ENCODE measurements around the gene EFHC1. TPM values are rescaled to one million over a fixed set of nuclear protein-coding genes. Genes with fewer than 3 reads are reported as not detected.
A peak's percentile ranks its signal among the peaks of the same experiment; 100 is the strongest.

The EFHC1 gene
- total RNA-seq, 6 experiments from 2014 or later, result 3.6 to 10.4 (median 6.0) TPM

- H3K27me3 ChIP-seq, result no peaks in the 10 kb centered on the region
- H3K27ac ChIP-seq, result no peak overlapping the region
- intact Hi-C loops (cut with DNase I), result no loop called here
- peaks cover 0 to 36% (median 15%) of the 10 kb centered on the region in 4 donors for H3K4me1 ChIP-seq
- WGBS (ENCODE audit: insufficient coverage, low coverage, low lambda C conversion rate, missing lambda C conversion rate), result 60% methylated on average over 4 of the region's 8 CpGs
- TF ChIP-seq, protein P1, sequence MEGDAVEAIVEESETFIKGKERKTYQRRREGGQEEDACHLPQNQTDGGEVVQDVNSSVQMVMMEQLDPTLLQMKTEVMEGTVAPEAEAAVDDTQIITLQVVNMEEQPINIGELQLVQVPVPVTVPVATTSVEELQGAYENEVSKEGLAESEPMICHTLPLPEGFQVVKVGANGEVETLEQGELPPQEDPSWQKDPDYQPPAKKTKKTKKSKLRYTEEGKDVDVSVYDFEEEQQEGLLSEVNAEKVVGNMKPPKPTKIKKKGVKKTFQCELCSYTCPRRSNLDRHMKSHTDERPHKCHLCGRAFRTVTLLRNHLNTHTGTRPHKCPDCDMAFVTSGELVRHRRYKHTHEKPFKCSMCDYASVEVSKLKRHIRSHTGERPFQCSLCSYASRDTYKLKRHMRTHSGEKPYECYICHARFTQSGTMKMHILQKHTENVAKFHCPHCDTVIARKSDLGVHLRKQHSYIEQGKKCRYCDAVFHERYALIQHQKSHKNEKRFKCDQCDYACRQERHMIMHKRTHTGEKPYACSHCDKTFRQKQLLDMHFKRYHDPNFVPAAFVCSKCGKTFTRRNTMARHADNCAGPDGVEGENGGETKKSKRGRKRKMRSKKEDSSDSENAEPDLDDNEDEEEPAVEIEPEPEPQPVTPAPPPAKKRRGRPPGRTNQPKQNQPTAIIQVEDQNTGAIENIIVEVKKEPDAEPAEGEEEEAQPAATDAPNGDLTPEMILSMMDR (IDR thresholded peaks at IDR 0.05), result no peak
- no peak for TF ChIP-seq POLR2A (IDR thresholded peaks at IDR 0.05)
- H3K36me3 ChIP-seq, result no peaks in the 10 kb centered on the region
- H3K9me3 ChIP-seq, result no peaks in the 10 kb centered on the region
- ATAC-seq (no peak), DNase-seq (no peak)
- no peak overlapping the region for H3K4me3 ChIP-seq
These were observed 150.2 kb downstream of the EFHC1 start for GRCh38 chr6:52570291-52570700.

- no peak overlapping the region for H3K27ac ChIP-seq
- peaks cover 0 to 35% (median 14%) of the 10 kb centered on the region in 4 donors for H3K4me1 ChIP-seq
- TF ChIP-seq, protein P1 (IDR thresholded peaks at IDR 0.05), result no peak
- no peak for TF ChIP-seq POLR2A (IDR thresholded peaks at IDR 0.05)
- H3K27me3 ChIP-seq, result no peaks in the 10 kb centered on the region
- no peaks in the 10 kb centered on the region for H3K9me3 ChIP-seq
- ATAC-seq, result no peak
- no peak for DNase-seq
- intact Hi-C loops (cut with DNase I), result no loop called here
- no peak overlapping the region for H3K4me3 ChIP-seq
- H3K36me3 ChIP-seq, result no peaks in the 10 kb centered on the region
- WGBS (ENCODE audit: insufficient coverage, low coverage, low lambda C conversion rate, missing lambda C conversion rate), result 87% methylated on average over 8 of the region's 10 CpGs
These were observed 151.1 kb downstream of the EFHC1 start for GRCh38 chr6:52571099-52571755.

DNA sequence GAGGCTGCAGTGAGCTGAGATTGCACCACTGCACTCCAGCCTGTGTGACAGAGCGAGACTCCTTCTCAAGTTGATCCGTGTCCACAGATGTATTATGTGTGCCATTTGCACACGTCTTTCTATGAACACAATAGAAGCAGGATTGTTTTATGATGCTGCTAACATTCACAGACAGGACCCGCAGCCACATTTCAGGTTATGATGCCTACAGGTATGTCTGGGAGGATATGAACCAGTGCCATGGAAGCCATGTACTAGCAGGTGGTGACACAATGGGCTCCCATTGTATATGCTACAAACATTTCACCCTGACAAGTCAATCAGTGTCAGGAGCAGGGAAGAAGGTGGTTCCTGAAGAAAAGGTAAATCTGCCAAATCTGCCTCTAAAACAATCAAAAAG lies 152.4 kb downstream of the EFHC1 start:
- WGBS (ENCODE audit: insufficient coverage, low coverage, low lambda C conversion rate, missing lambda C conversion rate), result 80% methylated on average over 1 of the region's 4 CpGs
- TF ChIP-seq, protein P1 (IDR thresholded peaks at IDR 0.05), result no peak
- TF ChIP-seq POLR2A (IDR thresholded peaks at IDR 0.05), result no peak
- H3K4me1 ChIP-seq, result peaks cover 0 to 24% (median 7%) of the 10 kb centered on the region in 4 donors
- H3K4me3 ChIP-seq, result no peak overlapping the region
- no peak for DNase-seq
- intact Hi-C loops (cut with DNase I), result no loop called here
- H3K27ac ChIP-seq, result peak overlapping the region in 1 of 3 donors; percentile 13
- no peaks in the 10 kb centered on the region for H3K9me3 ChIP-seq
- no peak for ATAC-seq
- no peaks in the 10 kb centered on the region for H3K27me3 ChIP-seq
- H3K36me3 ChIP-seq, result no peaks in the 10 kb centered on the region

DNA sequence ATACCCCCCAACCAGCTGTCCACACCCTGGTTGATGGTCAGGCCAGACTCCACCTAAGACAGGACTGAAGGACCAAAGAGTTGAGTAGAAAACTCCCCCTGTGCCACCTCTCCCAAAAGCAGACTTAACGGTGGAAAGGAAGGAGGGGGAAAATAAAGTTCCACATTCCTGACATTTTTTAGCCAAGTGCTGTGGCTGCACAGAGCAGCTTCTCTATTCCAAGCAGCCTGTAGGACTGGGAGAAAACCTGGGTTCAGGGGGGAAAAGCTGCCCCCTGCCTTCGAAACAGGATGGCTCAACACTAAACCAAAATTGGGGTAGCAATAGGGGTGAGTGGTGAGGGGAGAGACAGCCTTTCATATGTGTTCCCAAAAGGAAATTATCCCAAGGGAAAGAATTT lies 153.2 kb downstream of the EFHC1 start:
- TF ChIP-seq, protein P1 (IDR thresholded peaks at IDR 0.05), result no peak
- no peak for TF ChIP-seq POLR2A (IDR thresholded peaks at IDR 0.05)
- WGBS (ENCODE audit: insufficient coverage, low coverage, low lambda C conversion rate, missing lambda C conversion rate), result 53% methylated on average over 2 of the region's 2 CpGs
- ATAC-seq (no peak), DNase-seq (no peak)
- H3K4me3 ChIP-seq, result no peak overlapping the region
- no peaks in the 10 kb centered on the region for H3K9me3 ChIP-seq
- H3K4me1 ChIP-seq, result peaks cover 0 to 17% (median 3%) of the 10 kb centered on the region in 4 donors
- H3K27me3 ChIP-seq, result no peaks in the 10 kb centered on the region
- H3K36me3 ChIP-seq, result no peaks in the 10 kb centered on the region
- peak overlapping the region in 1 of 3 donors; percentile 13 for H3K27ac ChIP-seq
- intact Hi-C loops (cut with DNase I), result no loop called here

Other genes starting within 250 kb of the EFHC1 start
- gene IL17A, start 234.0 kb upstream of the EFHC1 start, total RNA-seq, result not detected
- not detected for gene IL17F, start 175.8 kb upstream of the EFHC1 start, total RNA-seq
- 10 to 100 TPM in 3 of 6 experiments, 1 to 10 TPM in 3; 6.6 to 35.9 (median 10.5) TPM for gene MCM3, start 135.6 kb upstream of the EFHC1 start, total RNA-seq
- gene PAQR8, start 58.2 kb upstream of the EFHC1 start, total RNA-seq, result 1 to 10 TPM in 3 of 6 experiments, under 1 TPM in 3; 0.29 to 1.5 (median 0.77) TPM
- gene TRAM2, start 156.7 kb downstream of the EFHC1 start, total RNA-seq, result 10 to 100 TPM; 16.1 to 24.8 (median 17.8) TPM